ENCODE results near the gene TMIGD3. TPM values are rescaled to one million over a fixed set of nuclear protein-coding genes. Genes with fewer than 3 reads are reported as not detected.
"Not testable (repeated sequence)": the region's sequence is repeated elsewhere in the genome, so short reads cannot be mapped to it uniquely, and the experiment has no call there.

Gene TMIGD3
- under 1 TPM; 0.31 to 0.79 TPM for polyA plus RNA-seq

- H3K36me3 ChIP-seq (ENCODE audit: control insufficient read depth in 2 of 2, insufficient read depth in 2 of 2, low read length in 1 of 2) = no peaks in the 10 kb centered on the region
- 63 to 69% methylated on average over 4 of the region's 4 CpGs for WGBS, 2 donors
- peak within 1 kb of the TSS in 1 of 2 donors; percentile 58 for H3K27ac ChIP-seq (ENCODE audit: low read depth in 2 of 2, low read length in 1 of 2)
- H3K4me3 ChIP-seq (ENCODE audit: low read depth in 1 of 2, low read length in 2 of 2) = no peak within 1 kb of the TSS
- peaks cover 0 to 2% of the 10 kb centered on the region in 2 donors for H3K4me1 ChIP-seq (ENCODE audit: control insufficient read depth in 2 of 2, insufficient read depth in 2 of 2, low read length in 1 of 2)
- no peaks in the 10 kb centered on the region for H3K9me3 ChIP-seq (ENCODE audit: control insufficient read depth in 2 of 2, insufficient read depth in 1 of 2, low read depth in 1 of 2, low read length in 1 of 2)
- H3K27me3 ChIP-seq (ENCODE audit: control insufficient read depth in 1 of 2, insufficient read depth in 2 of 2, low read length in 2 of 2) = no peaks in the 10 kb centered on the region
These were observed at the start of gene TMIGD3, which contains the start of gene ADORA3 for GRCh38 chr1:111503585-111504060. Gene TMIGD3 (minus strand): TSS chr1:111503633. CDS start chr1:111503354, 279 bp downstream. Gene ADORA3 (minus strand): TSS chr1:111503633. CDS start chr1:111503354, 279 bp downstream.

- Histone ChIP-seq H3K27me3 (ENCODE audit: control insufficient read depth in 1 of 2, insufficient read depth in 2 of 2, low read length in 2 of 2) (no peaks in the 10 kb centered on the region), H3K9me3 (ENCODE audit: control insufficient read depth in 2 of 2, insufficient read depth in 1 of 2, low read depth in 1 of 2, low read length in 1 of 2) (no peaks in the 10 kb centered on the region), H3K4me3 (ENCODE audit: low read depth in 1 of 2, low read length in 2 of 2) (no peak overlapping the region), H3K27ac (ENCODE audit: low read depth in 2 of 2, low read length in 1 of 2) (no peak overlapping the region), H3K4me1 (ENCODE audit: control insufficient read depth in 2 of 2, insufficient read depth in 2 of 2, low read length in 1 of 2) (no peaks in the 10 kb centered on the region), H3K36me3 (ENCODE audit: control insufficient read depth in 2 of 2, insufficient read depth in 2 of 2, low read length in 1 of 2) (no peaks in the 10 kb centered on the region)
- WGBS, 2 donors = 85 to 90% methylated on average over 3 of the region's 3 CpGs
These were observed 49.8 kb upstream of the TMIGD3 start for GRCh38 chr1:111553196-111553595.

- no peaks in the 10 kb centered on the region for H3K27me3 ChIP-seq (ENCODE audit: control insufficient read depth in 1 of 2, insufficient read depth in 2 of 2, low read length in 2 of 2)
- no peak overlapping the region for H3K4me3 ChIP-seq (ENCODE audit: low read depth in 1 of 2, low read length in 2 of 2)
- H3K9me3 ChIP-seq (ENCODE audit: control insufficient read depth in 2 of 2, insufficient read depth in 1 of 2, low read depth in 1 of 2, low read length in 1 of 2) = no peaks in the 10 kb centered on the region
- H3K27ac ChIP-seq (ENCODE audit: low read depth in 2 of 2, low read length in 1 of 2) = no peak overlapping the region
- H3K36me3 ChIP-seq (ENCODE audit: control insufficient read depth in 2 of 2, insufficient read depth in 2 of 2, low read length in 1 of 2) = no peaks in the 10 kb centered on the region
- no peaks in the 10 kb centered on the region for H3K4me1 ChIP-seq (ENCODE audit: control insufficient read depth in 2 of 2, insufficient read depth in 2 of 2, low read length in 1 of 2)
These were observed 49.2 kb upstream of the TMIGD3 start for GRCh38 chr1:111552587-111552986.

DNA sequence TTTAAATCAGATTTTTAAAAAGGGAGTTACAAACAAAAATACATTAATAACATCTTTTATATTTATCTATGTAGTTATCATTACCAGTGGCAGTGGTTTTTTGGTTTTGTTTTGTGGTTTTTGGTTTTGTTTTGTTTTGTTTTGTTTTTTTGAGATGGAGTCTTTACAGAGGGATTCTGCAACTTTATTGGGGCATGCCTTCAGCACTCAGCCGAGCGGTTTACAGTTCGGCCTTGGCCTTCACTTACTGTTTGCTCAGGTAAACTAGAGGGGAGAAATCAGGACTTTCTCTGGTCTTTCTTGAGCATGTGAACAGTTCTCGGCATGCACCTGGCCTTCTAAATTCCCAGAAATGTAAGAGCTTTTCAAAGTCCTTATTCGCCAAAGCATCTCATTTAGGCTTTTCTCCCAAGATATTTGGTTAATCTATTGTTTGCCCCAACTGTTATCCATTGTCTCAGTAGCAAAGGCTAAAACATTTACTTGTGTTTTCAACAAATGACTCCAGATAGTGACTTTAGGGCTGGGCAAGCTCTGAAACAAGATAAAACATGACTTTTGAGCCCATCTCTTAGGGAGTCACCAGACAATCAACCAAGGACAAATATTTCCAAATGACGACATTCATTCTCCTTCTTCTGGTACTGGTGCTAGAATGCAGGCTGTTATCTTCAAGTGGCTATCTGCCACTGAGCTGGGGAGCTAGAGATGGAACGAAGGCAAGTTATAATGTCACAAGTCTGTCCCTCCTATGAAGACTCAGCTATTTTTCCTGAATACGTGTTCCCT is 48.4 kb upstream of the TMIGD3 start:
- no peaks in the 10 kb centered on the region for H3K27me3 ChIP-seq (ENCODE audit: control insufficient read depth in 1 of 2, insufficient read depth in 2 of 2, low read length in 2 of 2)
- H3K9me3 ChIP-seq (ENCODE audit: control insufficient read depth in 2 of 2, insufficient read depth in 1 of 2, low read depth in 1 of 2, low read length in 1 of 2) = no peaks in the 10 kb centered on the region
- WGBS, 2 donors = 82 to 93% methylated on average over 8 of the region's 8 CpGs
- no peak overlapping the region for H3K27ac ChIP-seq (ENCODE audit: low read depth in 2 of 2, low read length in 1 of 2)
- no peaks in the 10 kb centered on the region for H3K4me1 ChIP-seq (ENCODE audit: control insufficient read depth in 2 of 2, insufficient read depth in 2 of 2, low read length in 1 of 2)
- no peaks in the 10 kb centered on the region for H3K36me3 ChIP-seq (ENCODE audit: control insufficient read depth in 2 of 2, insufficient read depth in 2 of 2, low read length in 1 of 2)
- no peak overlapping the region for H3K4me3 ChIP-seq (ENCODE audit: low read depth in 1 of 2, low read length in 2 of 2)

GRCh38 chr1:111547786-111548185 is 44.4 kb upstream of the TMIGD3 start:
- not testable (repeated sequence) for H3K27me3 ChIP-seq (ENCODE audit: control insufficient read depth in 1 of 2, insufficient read depth in 2 of 2, low read length in 2 of 2); H3K4me3 ChIP-seq (ENCODE audit: low read depth in 1 of 2, low read length in 2 of 2); H3K36me3 ChIP-seq (ENCODE audit: control insufficient read depth in 2 of 2, insufficient read depth in 2 of 2, low read length in 1 of 2); H3K27ac ChIP-seq (ENCODE audit: low read depth in 2 of 2, low read length in 1 of 2); H3K9me3 ChIP-seq (ENCODE audit: control insufficient read depth in 2 of 2, insufficient read depth in 1 of 2, low read depth in 1 of 2, low read length in 1 of 2); H3K4me1 ChIP-seq (ENCODE audit: control insufficient read depth in 2 of 2, insufficient read depth in 2 of 2, low read length in 1 of 2)
- 93 to 96% methylated on average over 1 of the region's 1 CpG for WGBS, 2 donors

GRCh38 chr1:111542187-111542586 is 38.8 kb upstream of the TMIGD3 start:
- no peak overlapping the region for H3K27ac ChIP-seq (ENCODE audit: low read depth in 2 of 2, low read length in 1 of 2)

DNA sequence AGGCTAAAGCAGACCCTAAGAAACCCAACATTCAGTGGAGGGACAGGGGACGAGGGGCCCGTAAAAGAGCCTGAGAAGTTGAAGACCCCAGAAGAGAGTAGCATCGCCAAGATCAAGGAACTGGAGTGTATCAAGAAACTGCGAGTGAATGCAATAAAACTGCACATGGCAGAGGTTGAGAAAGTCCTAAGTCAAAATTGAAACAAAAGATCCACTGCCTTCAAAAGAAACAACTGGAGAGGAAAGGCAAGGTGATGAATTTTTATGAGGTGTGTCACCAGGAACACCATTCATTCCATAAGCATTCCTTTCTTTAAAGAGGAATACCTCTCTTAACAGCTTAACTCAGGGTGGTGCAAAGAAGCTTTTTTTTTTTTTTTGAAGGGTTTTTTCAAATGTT is 38.3 kb upstream of the TMIGD3 start:
- Histone ChIP-seq H3K27ac (ENCODE audit: low read depth in 2 of 2, low read length in 1 of 2) (no peak overlapping the region), H3K36me3 (ENCODE audit: control insufficient read depth in 2 of 2, insufficient read depth in 2 of 2, low read length in 1 of 2) (no peaks in the 10 kb centered on the region), H3K27me3 (ENCODE audit: control insufficient read depth in 1 of 2, insufficient read depth in 2 of 2, low read length in 2 of 2) (no peaks in the 10 kb centered on the region), H3K9me3 (ENCODE audit: control insufficient read depth in 2 of 2, insufficient read depth in 1 of 2, low read depth in 1 of 2, low read length in 1 of 2) (no peaks in the 10 kb centered on the region), H3K4me1 (ENCODE audit: control insufficient read depth in 2 of 2, insufficient read depth in 2 of 2, low read length in 1 of 2) (no peaks in the 10 kb centered on the region), H3K4me3 (ENCODE audit: low read depth in 1 of 2, low read length in 2 of 2) (no peak overlapping the region)
- 74 to 76% methylated on average over 4 of the region's 4 CpGs for WGBS, 2 donors

More at GRCh38 chr1:111542187-111542586, 38.8 kb upstream of the TMIGD3 start:
- WGBS, 2 donors = 48 to 63% methylated on average over 14 of the region's 14 CpGs
- Histone ChIP-seq H3K27me3 (ENCODE audit: control insufficient read depth in 1 of 2, insufficient read depth in 2 of 2, low read length in 2 of 2) (no peaks in the 10 kb centered on the region), H3K4me3 (ENCODE audit: low read depth in 1 of 2, low read length in 2 of 2) (peak overlapping the region in 1 of 2 donors; percentile 13), H3K9me3 (ENCODE audit: control insufficient read depth in 2 of 2, insufficient read depth in 1 of 2, low read depth in 1 of 2, low read length in 1 of 2) (no peaks in the 10 kb centered on the region), H3K36me3 (ENCODE audit: control insufficient read depth in 2 of 2, insufficient read depth in 2 of 2, low read length in 1 of 2) (no peaks in the 10 kb centered on the region), H3K4me1 (ENCODE audit: control insufficient read depth in 2 of 2, insufficient read depth in 2 of 2, low read length in 1 of 2) (no peaks in the 10 kb centered on the region)

DNA sequence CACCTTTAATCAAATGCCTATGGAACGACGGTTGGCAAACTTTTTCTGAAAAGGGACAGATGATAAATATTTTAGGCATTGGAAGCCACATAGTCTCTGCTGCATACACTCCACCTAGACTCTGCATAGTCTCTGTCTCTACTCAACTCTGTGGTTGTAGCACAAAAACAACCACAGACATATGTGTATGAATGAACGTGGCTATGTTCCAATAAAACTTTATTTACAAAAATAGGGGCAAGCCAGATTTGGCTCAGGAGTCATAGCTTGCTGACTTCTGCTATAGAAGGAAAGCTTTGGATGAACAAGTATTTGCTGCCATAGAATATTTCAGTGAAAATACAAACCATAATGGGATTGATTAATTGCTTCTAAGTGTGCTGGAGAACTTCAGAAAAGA is 37.5 kb upstream of the TMIGD3 start:
- H3K27ac ChIP-seq (ENCODE audit: low read depth in 2 of 2, low read length in 1 of 2) = no peak overlapping the region
- WGBS, 2 donors = 78 to 84% methylated on average over 3 of the region's 3 CpGs

DNA sequence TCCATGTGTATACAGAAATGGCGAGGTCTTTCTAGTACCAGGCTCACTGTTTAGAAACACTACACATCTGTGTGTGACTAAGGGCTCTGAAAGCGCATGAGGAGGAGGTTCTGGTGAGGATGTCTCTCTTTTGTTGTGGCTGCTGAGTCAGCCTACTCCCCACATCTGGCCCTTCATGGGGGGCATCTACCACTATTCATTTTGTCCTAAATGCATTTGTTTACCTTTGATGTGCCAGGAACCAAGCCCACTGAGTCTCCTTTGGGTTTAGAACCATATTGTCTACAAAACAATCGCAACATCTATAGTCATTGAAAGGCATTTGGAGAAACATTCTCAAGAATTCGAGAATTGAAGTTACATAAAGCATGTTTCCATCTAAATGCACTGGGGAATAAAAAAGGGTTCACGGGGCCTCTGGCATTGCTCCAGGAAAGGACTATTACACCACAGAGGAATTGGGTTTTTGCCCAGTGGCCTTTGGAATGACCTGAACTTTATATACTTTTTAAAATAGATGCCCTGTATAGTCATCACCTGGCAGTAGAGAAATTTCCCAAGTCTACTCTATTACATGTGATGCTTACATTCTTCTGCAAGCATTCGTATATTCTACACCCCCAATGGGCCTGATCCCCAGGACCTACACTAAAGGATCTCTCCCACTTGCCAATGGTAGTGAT is 35.1 kb upstream of the TMIGD3 start:
- WGBS, 2 donors = 69 to 79% methylated on average over 6 of the region's 6 CpGs
- Histone ChIP-seq H3K36me3 (ENCODE audit: control insufficient read depth in 2 of 2, insufficient read depth in 2 of 2, low read length in 1 of 2) (no peaks in the 10 kb centered on the region), H3K27me3 (ENCODE audit: control insufficient read depth in 1 of 2, insufficient read depth in 2 of 2, low read length in 2 of 2) (no peaks in the 10 kb centered on the region), H3K4me1 (ENCODE audit: control insufficient read depth in 2 of 2, insufficient read depth in 2 of 2, low read length in 1 of 2) (no peaks in the 10 kb centered on the region), H3K4me3 (ENCODE audit: low read depth in 1 of 2, low read length in 2 of 2) (no peak overlapping the region), H3K27ac (ENCODE audit: low read depth in 2 of 2, low read length in 1 of 2) (peak overlapping the region in 1 of 2 donors; percentile 3), H3K9me3 (ENCODE audit: control insufficient read depth in 2 of 2, insufficient read depth in 1 of 2, low read depth in 1 of 2, low read length in 1 of 2) (no peaks in the 10 kb centered on the region)

More for the DNA sequence above, 37.5 kb upstream of the TMIGD3 start:
- Histone ChIP-seq H3K9me3 (ENCODE audit: control insufficient read depth in 2 of 2, insufficient read depth in 1 of 2, low read depth in 1 of 2, low read length in 1 of 2) (no peaks in the 10 kb centered on the region), H3K4me3 (ENCODE audit: low read depth in 1 of 2, low read length in 2 of 2) (no peak overlapping the region), H3K36me3 (ENCODE audit: control insufficient read depth in 2 of 2, insufficient read depth in 2 of 2, low read length in 1 of 2) (no peaks in the 10 kb centered on the region), H3K4me1 (ENCODE audit: control insufficient read depth in 2 of 2, insufficient read depth in 2 of 2, low read length in 1 of 2) (no peaks in the 10 kb centered on the region), H3K27me3 (ENCODE audit: control insufficient read depth in 1 of 2, insufficient read depth in 2 of 2, low read length in 2 of 2) (no peaks in the 10 kb centered on the region)

Data from esophagus (tissue), 2 donors.